Left hindlimb (tissue), 1 donor: Measurements from ENCODE around the gene UGT1A4.

Experiments used
- DNase-seq: peaks from one replicate; pipeline ENCODE4 v3.0.0-alpha.2; 2018

Gene UGT1A4

DNA sequence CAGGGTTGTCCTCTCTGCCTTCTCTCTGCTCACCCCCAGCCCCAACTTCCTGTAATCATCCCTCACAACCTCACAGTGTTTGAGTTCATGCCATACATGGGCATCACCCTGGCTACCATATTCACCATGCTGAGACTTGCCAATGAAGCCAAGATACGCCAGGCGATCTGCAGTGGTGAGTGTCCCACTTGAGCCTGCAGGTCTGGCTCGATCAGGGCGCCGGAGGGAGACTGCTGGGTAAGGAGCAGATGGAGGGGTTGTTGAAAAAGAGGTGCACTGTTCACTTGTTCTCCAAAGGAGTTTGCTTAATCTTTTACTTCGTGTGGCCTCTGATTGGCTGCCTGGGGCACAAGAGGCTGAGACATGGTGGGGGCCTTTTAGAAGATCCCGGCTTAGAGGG, 74.2 kb downstream of the UGT1A4 start:
- DNase-seq = no peak

DNA sequence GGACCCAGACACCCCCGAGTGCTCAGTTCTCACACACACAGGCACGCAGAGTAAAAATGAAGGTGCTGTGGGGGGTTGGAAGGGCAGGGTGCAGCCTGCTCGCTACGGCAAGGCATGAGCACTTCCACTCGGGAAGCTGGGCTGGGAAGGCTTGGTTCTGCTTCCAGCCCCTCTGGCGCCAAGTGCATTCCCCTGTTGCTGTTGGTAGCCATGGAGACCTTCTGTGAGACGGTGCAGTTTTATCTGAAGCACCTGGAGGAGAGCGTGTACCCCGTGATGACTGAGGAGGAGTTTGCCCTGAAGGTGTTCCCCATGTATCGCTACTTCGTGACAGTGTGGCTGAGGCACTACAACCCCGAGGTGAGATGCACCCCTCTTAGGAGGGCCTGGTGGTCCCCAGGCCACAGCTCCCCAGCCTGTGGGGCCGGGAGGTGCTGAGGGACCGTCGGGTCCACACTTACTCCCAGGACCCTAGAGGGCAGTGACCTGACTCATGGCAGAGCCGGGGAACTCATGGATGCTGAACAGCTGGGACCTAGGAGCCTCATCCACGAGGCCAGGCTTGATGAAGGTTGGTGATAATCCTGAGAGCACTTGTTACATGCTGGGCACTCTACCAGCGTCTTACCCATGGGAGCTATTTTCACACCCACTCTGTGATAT, 75.1 kb downstream of the UGT1A4 start:
- no peak for DNase-seq

DNA sequence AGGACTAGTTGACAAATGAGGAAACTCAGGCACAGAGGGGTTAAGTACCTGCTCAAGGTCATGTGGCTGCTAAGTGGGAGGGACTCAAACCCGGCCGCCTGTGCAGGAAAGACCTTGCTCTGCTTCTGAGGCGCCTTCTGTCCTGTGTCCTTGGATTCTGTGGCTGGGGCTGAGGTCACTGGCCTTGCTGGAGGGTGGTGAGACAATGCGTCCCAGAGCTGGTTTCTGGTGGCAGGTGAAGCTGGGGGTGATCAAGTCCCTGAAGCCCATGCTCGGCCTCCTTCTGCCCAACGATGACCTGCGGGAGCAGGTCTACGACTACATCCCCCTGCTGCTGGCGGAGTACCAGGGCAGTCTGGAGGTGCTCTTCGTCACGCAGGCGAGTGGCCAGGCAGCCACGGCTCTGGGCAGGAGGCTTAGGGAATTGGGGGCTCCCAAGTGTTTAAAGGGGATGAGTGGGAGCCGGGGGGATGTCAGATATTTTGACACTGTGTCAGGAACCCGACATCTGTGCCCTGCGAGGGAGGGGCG, 75.7 kb downstream of the UGT1A4 start:
- DNase-seq = no peak

DNA sequence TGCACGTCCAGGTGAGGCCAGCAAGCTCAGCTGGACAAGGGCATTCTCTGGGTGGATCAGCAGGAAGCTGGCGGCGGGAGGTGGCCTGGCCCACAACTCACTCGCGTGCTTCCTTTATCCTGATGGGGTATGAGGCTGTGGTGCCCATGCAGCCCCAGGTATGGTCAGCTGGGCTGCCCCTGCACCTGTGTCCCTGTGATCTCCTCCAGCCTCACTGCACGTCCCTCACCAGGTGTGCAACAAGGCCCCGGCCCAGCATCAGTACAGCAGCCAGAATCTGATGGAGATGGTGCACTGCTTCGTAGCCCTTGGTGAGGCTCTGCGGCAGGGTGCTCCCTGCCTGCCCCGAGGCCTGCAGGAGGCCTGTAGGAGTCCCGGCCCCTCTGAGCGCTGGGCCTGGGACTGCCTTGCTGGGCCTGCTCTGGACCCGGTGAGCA, 77.2 kb downstream of the UGT1A4 start:
- no peak for DNase-seq

DNA sequence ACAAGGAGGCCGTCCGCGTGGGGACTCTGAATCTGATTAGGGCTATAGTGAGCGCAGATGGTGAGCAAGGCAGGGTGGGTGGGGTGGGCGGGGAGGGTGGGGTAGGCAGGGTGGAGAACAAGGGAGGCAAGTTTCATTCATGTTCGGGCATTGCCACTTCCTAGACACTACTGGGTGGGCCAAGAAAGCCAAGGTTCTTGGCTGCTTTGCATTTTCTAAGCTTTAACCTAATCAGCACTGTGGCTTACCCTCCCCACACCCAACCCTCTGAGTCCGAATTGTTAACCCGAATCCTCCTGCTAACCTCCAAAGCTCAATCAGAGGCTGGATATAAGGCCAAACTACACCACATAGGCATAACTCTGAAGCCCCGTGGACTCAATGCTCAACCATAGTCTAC, 77.7 kb downstream of the UGT1A4 start:
- DNase-seq = no peak

DNA sequence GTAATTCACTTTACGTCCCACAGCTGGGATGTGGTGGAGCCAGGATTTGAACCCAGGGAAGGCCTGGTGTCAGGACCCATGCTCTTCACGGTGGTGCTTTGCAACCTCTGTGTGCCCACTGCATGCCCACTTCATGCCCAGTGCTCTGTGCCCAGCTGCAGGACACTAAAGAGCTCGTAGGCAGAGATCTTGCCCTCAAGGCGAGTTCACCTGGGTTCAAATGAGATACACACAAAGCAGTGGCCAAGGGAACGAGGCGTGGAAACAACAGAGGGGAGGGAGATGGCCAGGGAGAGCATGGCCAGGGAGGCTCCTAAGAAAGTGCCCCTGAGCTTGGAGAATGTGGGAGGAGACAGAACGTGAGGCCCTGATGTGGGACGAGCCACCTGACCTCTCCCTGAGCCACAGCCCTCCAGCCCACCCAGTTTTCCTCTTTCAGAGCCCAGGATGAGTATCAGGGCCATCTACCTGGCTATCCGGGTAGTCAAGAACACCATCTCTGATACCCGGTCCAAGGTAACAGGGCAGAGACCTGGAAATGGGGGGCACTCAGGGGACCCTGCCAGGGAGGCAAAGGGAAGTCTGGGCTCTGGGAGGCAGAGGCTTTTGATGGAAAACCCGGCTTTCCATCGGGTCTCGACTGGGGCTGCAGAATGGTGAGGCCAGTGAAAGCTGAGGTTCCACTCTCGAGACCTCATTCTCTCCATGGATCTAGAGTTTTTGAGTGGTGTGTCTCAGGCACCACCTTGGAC, 80.0 kb downstream of the UGT1A4 start:
- no peak for DNase-seq

DNA sequence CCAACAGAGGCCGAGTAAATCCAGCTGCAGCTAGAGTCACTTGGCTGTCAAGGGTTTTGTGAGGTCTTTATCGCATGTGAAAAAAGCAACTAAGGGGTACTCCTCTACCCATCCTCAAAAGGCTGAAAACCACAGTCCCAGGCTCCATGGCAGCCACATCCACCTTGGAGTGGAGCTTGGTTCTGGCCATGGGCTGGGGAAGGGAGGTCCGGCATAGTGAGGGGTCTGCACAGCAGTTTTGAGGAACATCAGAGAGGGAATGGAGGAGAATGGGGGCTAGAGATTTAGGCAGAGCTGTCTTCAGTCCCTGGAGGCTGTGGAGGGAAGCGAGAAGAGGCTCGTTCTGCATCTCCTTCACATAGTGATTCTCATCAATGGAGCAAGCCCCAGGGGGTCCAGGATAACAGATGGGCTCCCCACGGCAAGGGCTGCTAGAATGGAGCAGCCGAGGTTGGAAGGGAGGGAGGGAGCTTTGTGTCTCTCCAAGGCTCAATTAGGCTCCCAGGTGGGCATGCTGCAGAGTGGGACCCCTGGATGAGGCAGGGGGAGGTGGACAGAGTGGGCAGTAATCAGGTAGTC, 80.6 kb downstream of the UGT1A4 start:
- DNase-seq = no peak

DNA sequence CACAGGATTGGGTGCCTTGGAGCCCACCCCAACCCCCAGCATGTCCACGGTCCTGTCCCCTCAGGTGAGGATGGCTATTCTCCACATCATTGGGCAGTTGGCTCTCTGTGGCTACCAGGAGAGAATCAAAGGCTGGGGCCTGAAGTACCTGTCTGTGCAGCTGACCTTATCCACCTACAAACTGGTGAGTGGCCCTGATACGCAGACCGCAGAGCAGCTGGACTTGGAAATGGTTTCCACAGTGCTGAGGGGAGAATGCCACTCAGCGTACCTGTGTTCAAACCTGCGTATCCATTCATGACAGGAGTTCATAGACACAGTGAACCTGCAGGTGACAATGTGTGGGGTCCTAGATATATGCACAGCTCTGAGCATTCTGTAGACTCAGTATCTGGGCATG, 81.2 kb downstream of the UGT1A4 start:
- DNase-seq = no peak

DNA sequence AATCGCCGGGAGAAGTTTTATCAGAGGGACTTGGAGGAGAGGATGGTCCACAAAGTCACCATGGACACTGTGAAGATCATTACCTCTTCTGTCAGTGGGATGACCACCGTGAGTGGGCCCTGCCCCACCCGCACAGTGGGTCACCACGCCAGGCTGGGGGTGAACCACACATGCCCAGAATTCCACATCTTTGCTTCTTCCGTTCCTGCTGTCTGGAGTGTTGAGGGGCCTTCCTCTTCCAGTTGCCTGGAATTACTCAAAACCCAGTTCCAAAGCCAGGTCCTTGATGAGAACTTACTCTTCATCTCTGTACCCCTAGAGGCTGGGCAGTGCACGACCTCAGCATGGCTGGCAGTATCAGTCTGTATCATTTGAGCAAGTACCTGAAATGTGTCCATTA, 81.7 kb downstream of the UGT1A4 start:
- no peak for DNase-seq

DNA sequence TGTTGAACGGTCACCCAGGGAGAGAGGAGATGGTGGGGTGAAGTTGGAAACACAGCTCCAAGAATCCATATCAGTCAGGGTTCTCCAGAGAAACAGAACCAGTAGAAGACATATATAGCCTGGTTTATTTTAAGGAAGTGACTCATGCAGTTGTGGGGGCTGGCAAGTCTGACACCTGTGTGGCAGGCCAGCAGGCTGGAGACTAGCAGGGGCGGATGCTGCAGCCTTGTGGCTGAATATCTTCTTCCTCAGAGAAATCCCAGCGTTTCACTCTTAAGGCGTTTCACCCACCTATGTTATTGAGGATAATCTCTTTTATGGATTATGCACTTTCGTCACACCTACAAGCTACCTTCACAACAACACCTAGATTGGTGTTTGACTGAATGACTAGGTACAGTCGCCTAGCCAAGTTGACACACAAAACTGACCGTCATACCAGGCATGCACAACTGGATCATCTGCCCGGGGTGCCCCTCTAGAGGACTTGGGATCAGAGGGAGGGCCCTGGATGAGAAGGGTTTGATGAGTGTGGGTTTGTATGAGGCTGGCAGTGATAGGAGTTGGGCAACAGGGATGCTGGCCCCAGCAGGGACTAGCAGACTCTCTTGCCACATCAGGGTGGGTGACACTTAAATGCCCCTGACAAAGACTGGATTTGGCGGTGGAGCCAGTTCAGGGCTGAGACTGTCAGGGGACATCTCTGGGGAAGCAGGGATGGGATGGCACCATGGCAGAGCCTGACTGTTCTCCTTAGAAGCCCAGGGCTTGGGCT, 83.0 kb downstream of the UGT1A4 start:
- DNase-seq = no peak

DNA sequence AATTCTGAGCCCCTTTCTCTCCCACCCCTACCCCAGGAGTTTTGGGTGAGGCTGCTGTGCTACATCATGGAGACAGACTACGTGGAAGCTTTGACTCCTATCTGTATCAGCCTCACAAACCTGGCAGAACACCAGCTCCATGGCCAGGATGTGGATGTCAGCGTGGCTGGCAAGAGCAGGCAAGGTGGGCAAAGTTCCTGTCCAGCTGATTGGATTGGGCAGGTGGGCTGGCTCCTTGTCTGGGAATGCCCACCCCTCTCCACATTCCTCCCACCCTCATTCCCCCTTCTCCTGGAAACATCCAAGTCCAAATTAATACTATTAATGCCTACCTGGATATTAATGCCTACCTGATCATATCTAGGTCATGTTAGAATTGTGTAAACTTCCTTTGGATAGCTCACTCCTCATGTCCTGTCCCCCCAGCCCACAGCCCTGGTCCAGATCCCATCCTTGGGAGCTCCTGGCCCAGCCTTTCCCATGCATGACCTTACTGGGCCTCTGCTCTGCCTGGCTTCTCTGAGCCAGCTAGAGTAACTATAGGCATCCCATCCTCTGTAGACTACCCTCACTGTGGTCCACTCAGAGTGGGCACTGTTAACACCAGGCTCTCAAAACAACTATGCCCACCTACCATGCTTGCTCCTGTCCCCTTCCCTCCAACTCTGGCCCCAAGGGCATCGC, 83.7 kb downstream of the UGT1A4 start:
- no peak for DNase-seq

DNA sequence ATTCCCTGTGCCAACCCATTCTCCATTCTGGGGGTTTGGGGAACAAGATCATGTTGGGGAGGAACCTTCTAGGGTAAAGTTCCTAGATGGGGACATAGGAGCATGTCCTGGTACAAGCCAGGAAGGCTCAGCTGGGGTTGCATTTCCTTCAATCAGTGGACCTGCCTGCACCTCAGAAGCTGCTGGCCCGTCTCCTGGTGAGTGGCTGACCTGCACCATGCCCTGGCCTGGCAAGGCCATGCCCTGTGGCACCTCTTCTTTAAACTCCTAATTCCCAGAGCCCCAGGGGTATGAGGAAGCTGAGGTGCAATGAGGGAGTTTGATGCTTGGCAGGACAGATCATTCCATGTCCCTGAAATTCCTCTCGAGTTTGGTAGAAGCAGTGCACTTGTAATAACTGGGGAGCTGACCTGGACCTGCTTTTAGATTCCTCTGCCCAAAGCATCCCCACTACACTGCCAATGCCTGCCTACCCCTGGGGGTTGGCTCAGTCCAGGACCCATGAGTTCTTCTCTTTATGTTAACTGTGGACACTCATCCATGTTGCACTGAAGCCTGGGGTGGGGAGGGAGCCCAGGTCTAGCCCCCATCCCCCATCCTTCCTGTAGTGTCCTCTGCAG, 84.9 kb downstream of the UGT1A4 start:
- no peak for DNase-seq

DNA sequence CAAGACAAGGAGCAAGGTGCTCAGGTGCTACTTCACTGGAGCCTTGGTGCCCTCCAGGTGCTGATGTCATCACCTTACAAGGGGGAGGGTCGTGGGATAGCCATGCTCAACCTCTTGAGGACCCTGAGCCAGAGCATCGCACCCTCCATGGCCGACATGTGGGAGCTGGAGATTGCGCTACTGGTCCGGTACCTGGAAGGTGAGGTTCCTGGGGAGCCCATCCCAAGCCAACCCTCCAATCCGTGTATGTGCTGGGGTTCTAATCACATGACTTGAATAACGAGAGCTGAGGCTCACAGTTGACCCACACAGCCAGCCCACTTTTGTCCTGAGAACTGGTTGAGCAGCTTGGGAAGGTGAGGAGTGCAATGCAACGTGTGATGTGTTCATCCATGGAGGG, 85.5 kb downstream of the UGT1A4 start:
- no peak for DNase-seq

DNA sequence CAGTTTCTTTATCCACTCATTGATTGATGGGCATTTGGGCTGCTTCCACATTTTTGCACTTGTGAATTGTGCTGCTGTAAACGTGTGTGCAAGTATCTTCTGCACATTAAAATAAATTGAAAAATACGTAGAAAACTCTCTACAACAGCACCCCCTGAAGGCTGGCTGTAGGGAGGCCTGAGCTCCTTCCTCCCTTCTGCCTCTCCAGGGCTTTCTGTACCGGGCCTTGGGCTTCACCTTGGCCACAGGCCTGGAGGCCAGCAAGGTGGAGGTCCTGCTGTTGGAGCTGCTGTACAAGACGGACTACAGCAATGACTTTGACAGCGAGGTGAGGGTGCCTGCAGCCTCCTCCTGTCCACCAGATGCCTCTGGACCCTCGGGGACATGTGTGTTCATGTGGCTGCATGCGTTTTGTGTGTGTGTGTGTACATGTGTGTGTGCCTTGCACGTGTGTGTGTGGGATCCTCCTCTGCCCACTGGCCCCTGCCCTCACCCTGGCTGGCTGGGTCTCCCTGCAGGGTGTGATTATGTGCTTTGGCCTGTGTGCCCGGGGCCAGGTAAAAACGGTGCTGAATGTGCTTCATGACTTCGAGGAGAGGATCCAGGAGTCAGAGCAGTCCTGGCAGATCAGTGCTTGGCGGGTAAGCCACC, 88.8 kb downstream of the UGT1A4 start:
- DNase-seq = no peak

DNA sequence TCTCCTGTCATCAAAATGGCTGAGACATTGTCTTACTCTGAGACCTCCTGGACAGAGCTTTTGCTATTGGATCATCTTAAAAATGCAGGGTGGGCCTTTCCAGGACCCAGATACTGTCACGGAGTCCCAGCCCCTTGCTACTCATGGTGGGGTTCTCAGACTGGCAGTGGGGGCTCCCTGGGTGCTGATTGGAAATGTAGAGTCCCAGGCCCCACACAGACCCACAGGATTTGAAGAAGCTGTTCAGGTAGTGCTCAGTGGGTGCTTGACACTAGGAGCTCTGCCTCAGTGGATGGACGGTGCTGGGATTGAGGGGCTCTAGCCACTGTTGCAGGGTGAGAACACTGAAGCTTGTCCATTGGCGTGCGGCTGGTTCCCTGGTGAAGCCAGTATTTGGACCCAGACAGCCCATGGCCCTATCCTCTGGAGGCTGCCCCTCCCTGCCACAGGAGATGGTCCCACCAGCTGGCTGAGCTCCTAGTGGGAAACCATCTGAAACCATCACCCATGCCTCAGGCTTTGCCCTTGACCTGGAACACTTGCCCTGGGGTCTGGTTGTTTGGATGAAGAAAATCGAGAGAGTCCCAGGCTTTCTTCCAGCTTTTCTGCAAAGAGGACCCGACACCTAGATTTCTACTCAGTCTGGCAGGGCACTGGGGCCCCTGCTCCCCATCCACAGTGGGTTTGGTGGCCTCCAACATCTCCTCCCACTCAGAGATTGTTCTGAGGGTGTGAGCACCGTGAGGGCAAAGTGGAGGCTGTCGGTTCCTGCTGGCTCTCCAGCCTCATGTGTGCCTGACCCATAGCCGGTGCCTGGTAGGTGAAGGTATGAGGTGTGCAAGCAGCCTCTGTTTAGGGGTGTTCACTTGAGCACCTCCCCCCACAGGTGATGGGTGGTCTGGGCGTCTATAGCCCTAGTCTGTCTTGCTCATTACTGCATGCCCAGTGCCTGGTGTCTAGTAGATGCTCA, 89.7 kb downstream of the UGT1A4 start:
- no peak for DNase-seq

DNA sequence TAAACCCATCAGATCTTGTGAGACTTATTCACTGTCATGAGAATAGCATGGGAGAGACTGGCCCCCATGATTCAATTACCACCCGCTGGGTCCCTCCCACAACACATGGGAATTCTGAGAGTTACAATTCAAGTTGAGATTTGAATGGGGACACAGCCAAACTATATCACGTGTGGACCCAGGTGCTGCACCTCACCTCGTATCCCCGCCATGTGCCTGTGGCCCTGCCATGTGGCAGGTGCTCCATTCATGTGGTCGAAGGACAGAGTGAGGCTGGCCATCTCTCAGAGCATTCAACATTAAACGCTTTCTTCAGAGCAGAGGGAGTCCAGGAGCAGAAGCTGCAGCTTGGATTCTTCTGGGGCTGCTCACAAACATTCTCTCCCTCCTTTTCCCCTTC, 91.8 kb downstream of the UGT1A4 start:
- no peak for DNase-seq

DNA sequence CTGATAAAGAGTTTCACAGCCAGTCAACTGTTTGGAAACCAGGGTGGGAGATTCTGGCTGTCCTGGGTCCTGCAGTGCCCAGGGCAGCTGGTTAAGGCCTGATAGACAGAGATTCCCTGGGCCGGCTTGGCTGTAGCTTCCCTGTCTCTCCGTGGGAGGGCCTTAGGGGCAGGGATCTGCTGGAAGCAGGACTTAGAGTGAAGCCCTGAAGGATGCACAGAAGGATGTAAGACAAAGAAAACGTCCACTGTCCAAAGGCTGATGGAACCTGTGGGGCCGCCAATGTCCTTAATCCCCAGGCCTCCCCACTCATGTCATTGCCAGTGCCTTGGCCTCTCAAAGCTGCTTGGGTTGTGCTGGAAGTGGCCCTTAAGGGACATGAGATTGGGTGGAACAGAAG, 92.6 kb downstream of the UGT1A4 start:
- no peak for DNase-seq

DNA sequence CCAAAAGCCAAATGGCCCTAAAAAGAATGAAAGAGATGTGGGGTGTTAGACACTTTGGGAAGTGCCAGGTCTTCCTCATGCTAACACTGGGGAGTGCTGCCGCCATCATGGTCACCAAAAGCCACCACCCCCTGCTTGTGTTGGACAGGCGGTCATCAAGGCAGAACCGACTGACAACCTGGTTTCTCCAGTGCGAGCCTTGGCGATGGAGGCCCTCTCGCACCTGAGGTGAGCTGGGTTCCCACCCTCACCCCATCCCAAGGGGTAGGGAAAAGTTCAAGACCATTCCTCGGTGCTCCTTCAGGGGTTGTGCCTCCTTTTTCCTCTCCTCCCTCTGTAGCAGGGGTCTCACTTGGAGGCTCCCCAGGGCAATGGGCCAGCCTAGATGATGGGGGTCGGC, 93.2 kb downstream of the UGT1A4 start:
- DNase-seq = no peak

DNA sequence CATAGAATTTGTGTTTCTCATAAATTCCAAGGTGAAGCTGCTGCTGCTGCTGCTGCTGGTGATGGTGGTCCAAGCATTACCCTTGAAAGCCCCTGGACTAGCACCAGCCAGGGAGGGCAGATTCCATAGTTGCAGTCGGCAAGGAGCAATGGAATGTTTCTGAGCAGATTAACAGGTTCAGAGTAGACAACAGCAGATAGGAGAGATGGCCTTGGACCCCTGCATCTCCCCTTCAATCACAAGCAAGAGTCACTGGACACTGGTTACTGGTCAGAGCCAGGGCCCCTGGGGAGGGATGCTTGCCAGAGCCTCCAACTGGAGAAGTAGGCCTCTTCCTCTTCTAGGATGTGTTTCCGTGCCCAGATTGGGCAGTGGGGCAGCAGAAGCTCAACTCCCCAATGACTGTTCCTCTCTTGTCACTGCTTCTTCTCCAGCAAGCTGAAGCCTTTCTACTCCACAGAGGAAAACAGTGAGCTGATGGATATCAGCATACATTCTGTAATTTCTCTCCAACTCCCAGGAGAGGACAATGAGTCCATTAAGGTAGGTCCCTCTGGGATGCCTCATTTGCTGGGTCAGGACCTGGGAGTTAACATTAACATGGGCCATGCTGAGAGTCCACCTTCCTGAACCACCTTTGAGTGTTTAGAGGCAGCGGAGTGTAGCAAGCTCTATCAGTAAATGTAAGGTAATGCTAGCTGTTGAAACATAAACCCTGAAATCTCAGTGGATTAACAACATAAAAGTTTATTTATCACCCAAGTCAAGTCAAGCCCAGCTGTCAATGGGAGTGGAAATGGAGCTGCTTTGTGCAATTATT, 94.9 kb downstream of the UGT1A4 start:
- no peak for DNase-seq
